Thyroid gland (tissue), 4 donors: Measurements from ENCODE around the gene LENG1.
A peak's percentile ranks its signal among the peaks of the same experiment; 100 is the strongest.

ENCODE experiments used
- CTCF ChIP-seq, 6 experiments: fragments of 200-600 bp in 3 of 6; fragments of 450-650 bp in 3 of 6; sonication (generic) in 3 of 6; IDR thresholded peaks; one replicate each; pipeline ENCODE4 v1.5.1; 2016 to 2019; ENCODE audit warnings: antibody characterized with exemption in 6 of 6, mild to moderate bottlenecking in 2 of 6, inconsistent platforms in 1 of 6, moderate library complexity in 1 of 6
- POLR2A ChIP-seq, 2 donors: fragments of 450-650 bp; IDR thresholded peaks; one replicate each; pipeline ENCODE4 v1.6.1; 2017; ENCODE audit warnings: antibody characterized with exemption in 2 of 2, mild to moderate bottlenecking in 2 of 2, moderate library complexity in 1 of 2

- TF ChIP-seq CTCF (IDR thresholded peaks at IDR 0.05) = peak; percentile 43 to 66 (median 60)
- TF ChIP-seq POLR2A (IDR thresholded peaks at IDR 0.05) = peak in 1 of 2 donors; percentile 43
These were observed 13.2 kb upstream of the LENG1 start, which contains the start of gene TMC4 for GRCh38 chr19:54172471-54173358.
